HG03432 (cell line): Measurements from ENCODE around the gene DUSP1.

Source experiments
- ATAC-seq: cut with Tn5 transposase; IDR thresholded peaks from one replicate; pipeline ENCODE4 v1.9.1; 2021; ENCODE audit warnings: mild to moderate bottlenecking, moderate library complexity; ENCODE audit not compliant: unreplicated experiment

Gene DUSP1

DNA sequence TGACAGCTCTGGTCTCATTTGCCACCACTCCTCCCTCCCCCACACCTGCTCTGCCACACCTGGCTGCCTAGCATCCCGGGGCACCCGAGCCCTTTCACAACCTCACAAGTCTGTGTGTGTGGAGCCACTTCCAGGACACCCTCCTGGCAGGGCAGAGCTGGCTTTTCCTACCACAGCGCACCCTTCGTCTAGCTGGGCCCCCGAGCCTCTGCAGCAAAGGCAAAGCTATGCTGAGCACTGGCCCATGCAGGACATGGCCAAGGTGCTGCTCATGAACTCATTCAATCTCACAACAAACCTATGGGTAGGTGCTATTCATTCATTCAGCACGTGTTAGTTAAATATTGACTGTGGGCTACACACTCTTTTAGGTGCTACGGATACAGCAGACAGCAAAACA, 43.4 kb downstream of the DUSP1 start:
- no peak for ATAC-seq

DNA sequence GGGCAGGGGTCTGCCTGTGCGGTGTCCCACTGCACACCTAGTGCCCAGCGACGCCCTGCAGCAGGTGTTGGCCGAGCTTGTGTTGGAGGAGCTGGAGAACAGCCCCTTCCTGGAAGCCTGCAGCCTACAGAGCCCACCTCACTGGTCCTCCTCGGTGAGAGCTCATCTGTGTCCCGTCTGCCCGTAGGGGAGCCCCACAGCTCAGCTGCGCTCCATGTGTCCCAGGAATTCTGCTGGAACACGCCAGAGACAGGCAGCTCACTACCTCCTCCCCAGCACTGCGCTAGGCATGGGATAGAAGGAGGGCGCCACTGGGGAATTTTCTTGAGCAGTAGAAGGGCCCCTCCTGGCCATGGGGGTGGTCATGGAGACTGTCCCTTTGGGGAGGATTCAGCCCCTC, 44.0 kb downstream of the DUSP1 start:
- no peak for ATAC-seq

DNA sequence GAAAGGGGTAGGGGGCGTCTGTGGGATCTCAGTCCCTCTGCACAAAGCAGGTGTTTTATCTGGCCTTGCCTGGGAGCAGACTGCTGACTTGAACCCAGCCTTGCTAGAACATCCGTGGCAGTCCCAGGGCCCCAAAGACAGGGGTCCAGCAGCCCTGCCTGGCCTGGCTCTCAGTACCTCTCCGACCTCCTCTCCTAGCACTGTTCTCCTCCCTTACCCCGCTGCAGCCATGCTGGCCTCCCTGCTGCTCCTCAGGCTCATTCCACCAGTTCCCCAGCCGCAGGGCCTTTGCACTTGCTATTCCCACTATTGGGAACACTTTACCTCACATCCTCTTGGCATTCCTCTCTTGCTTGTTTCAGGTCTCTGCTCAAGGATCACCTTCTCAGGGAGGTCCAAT, 45.2 kb downstream of the DUSP1 start:
- no peak for ATAC-seq

DNA sequence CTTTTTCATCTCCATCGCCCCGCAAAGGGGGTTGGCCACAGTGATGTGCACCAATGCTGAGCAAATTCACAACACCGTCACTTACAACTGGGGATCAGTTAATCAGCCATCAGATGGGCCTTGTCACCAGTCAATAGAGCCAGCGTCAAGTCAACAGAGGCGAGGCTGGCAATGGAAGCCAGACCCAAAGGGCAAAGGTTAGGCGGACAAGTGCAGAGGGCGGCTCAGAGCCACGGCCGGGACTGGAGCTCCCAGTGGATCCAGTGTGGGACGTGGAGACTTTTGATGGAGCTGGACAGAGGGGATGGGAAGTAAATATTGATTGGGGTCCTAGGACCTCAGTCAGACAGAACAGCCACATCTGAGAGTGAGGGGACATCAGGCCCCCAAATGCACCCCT, 45.7 kb downstream of the DUSP1 start:
- no peak for ATAC-seq

DNA sequence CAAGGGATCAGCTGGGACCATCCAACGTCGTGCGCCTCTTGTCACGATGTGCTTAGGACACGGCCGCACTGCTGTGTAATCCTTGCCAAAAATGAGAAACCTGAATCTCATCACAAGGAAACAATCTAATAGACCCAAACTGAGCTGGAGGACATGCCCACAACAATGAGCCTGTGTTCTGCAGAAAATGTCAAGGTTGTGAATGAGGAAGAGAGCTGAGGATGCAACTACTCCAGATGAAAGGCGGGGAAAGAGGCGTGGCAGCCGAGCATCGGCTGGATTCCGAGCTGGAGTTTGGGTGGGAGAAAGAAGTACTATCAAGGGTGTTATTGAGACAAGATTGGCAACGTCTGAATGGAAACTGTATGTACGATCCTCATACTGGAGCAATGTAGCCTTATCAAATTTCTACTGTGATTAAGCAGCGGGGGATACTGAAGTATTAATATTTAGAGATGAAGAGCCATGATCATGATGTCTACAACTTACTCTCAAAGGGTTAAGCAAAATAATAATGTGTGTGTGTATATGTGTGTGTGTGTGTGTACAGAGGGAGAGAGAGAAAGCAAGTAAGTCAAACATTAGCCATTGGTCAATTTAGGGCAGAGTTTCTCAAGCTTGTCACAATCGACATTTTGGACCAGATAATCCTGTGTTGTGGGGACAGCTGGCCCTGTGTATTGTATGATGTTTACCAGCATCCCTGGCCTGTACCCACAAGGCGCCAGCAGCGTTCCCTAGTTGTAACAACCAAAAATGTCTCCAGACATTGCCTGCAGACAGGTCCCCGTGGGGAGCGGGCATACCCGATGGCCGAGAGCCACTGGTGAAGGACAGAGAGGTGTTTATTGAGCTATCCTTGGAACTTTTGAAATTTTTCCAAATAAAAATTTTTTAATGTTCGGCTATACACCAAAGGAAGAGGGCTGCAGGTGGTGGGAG, 46.5 kb downstream of the DUSP1 start:
- no peak for ATAC-seq

DNA sequence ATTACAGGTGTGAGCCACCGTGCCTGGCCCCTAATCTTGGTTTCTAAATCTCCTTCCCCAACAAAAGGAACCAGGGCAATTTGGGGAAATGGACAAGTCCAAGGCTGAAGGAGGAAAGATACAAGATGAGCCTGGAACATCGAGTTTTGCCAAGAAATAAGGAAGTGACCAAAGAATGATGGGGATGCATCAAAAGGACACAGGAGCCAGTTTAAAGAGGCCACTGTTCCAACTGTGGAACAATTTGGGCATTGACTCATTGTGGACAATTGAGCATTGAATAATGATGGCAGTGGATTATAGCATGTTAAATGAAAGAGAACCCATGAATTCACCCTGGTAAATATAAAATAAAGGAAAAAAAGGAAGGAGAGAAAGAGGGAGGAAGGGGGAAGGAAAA, 47.5 kb downstream of the DUSP1 start:
- ATAC-seq: no peak

DNA sequence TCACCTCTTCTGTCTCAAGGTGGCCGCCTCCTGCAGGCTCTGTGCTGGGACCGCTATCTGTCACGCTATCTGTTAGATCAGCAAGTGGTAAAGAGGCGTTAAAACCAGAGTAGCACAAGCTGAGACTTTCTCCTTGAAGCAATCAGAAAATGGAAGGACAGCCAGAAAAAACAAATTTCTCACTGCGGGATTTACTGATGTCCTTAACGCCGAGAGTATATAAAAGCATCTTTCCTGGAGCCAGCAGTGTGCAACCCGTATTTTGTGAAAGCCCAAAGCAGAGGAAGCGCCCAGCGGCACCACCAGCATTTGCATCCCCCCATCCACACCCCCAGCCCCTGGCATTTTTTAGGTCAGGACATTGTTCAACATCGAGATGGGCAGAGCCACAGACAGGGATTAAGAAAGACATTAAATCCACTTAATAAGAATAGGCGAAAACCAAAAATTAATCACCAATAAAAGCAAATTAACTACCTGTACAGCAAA, 48.6 kb downstream of the DUSP1 start:
- ATAC-seq: no peak

DNA sequence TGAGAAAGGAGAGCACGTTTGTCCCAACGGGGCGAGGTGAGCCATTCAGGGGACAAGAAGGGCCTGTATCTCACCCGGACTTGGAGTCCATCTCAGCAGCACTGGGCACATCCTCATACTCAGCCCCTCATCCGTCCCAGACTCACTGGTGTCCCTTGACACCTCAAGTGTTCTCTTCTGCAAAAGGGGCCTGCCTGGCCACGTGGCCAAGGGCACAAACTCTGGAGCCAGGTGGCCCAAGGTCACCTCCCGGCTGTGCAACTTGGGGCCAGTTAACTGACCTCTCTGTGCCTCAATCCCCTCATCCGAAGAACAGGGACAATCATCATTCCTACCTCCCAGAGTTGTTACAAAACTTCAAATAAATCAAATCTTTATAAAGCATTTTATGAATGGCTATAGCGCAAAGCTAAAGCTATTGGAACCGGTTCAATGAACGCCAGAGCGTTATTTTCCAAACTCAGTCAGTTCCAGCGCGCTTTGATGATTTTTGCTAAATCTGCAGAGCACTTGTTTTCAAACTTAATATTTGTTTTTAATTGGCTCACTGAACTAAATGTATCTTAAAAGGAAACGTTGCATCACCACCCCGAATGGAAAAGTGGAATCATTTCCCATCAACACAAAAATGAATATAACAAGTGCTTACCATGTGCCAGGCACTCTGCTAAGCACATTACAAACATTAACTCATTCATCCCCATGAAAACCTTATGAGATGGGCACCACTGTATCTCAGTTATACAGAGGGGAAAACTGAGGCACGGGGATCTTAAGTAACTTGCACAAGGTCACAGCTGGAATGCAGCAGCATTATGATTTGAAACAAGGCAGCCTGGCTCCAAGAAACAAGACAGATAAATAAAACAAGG, 49.3 kb downstream of the DUSP1 start:
- ATAC-seq: no peak

DNA sequence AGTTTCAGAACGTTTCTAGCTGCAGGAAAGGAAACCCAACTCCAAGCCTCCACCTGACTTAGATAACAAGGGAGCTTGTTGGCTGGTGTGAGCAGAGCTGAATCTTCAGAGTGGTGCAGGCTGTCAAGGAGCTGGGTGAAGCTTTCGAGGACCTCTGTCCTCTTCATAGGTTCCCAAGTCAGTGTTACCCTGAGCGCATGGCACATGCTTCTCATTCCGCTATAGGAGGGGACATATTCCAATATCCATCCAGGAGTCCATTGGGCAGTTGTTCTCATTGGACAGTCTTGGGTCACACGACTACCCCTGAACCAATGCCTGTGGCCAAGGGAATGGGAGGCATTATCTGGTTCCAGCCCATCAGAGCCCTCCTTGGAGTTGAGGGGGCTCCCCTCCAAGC, 50.3 kb downstream of the DUSP1 start:
- no peak for ATAC-seq

DNA sequence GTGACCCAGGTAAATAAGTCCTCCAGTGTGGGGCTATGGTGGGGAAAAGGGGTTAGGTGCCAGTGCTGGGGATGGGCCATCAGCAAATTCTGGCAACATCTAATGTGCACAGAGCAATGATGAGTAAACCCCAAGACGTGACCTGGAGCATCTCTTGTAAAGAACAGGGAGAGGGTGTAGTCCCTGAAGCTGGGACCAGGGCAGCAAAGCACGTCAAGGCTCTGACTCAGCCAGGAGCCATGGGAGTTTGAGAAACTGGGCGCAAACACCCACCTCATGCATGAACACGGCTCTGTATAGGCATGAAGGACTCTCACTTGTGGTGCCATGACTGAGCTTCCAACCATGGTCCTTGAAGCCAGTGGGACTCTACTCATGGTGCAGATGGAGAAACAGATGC, 51.8 kb downstream of the DUSP1 start:
- no peak for ATAC-seq

DNA sequence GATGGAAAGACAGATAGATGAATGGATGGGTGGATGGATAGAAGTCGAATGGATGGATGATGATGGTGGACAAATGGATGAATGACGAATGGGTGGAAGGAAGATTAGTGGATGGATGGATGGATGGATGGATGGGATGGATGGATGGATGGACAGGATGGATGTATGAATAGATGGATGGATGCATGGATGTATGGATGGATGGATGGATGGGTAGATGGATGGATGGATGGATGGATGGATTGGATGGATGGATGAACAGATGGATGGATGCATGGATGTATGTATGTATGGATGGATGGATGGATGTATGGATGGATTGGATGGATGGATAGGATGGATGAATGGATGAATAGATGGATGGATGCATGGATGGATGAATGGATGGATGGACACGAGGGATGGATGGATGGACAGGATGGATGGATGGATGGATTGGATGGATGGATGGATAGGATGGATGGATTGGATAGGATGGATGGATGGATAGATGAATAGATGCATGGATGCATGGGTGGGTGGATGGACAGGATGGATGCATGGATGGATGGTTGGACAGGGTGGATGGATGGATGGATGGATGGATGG, 52.4 kb downstream of the DUSP1 start:
- no peak for ATAC-seq
